Measurements from ENCODE around the gene PSMD12.

DNA sequence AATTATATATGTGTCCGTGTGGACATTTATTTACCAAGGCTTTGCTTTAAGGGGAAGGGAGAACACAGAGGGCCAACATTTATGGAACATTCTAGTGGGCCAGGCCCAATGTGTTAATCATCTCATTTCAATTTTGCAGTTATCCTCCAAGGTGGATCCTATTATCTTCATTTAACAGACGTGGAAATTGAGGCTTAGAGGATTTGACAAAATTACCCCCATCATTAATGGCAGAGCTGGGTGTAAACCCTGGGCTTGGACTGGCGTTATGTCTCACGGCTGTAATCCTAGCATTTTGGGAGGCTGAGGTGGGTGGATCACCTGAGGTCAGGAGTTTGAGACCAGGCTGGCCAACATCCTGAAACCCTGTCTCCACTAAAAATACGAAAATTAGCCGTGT is 37.1 kb upstream of the PSMD12 start:
- TF ChIP-seq CTCF (IDR thresholded peaks at IDR 0.05) (no peak), POLR2A (IDR thresholded peaks at IDR 0.05) (no peak)

Data from prostate gland (tissue), 2 donors.